ENCODE measurements around the gene KDM5A. TPM values are rescaled to one million over a fixed set of nuclear protein-coding genes. Genes with fewer than 3 reads are reported as not detected.

The KDM5A gene
- total RNA-seq, 1 experiment from 2014 or later: 58.0 TPM

DNA sequence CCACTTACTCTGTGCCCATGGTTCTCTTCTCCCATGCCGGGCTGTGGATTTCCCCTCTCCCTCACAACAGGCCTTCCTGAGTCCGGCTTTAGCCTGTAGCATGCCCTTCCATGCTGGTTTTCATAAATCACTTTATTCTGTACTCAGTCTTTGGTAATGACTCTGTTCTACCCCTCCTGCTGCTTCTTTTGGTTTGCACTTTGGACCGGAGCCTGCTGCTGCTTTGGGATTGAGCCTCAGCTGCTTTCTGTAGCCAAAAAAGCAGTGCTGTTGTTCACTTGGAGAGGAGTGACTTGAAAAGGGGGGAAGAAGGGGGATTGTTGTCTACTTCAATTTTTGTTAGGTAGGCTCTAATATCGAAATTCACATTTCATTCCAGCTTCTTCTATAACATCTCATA lies 118.0 kb downstream of the KDM5A start:
- Histone ChIP-seq H3K4me3 (no peak overlapping the region), H3K27ac (no peak overlapping the region), H3K27me3 (no peaks in the 10 kb centered on the region), H3K9me3 (replicated peaks) (no peaks in the 10 kb centered on the region), H3K36me3 (no peaks in the 10 kb centered on the region), H3K4me1 (no peaks in the 10 kb centered on the region)
- DNase-seq: no peak

DNA sequence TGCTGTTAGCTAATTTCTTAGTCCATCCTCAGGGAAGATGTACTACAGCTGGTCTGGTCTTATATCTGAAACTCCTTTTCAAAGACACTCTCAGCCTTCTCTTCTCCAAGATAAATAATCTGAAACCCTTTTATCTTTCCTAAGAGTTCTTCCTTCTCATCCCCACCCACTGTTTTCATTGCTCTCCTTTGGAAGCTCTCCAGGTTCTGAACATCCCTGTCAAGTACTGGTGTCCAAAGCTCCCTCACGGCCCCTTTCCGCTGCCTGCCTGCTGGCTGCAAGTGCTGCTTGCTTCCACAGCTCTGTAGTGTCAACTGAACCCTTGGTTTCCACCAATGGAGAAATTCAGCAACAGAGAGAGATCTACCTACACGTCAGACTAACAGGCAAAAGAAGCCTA lies 119.9 kb downstream of the KDM5A start:
- Histone ChIP-seq H3K27me3 (no peaks in the 10 kb centered on the region), H3K36me3 (no peaks in the 10 kb centered on the region), H3K27ac (no peak overlapping the region), H3K9me3 (replicated peaks) (no peaks in the 10 kb centered on the region), H3K4me3 (no peak overlapping the region), H3K4me1 (no peaks in the 10 kb centered on the region)
- no peak for DNase-seq

GRCh38 chr12:268483-268840 lies 120.7 kb downstream of the KDM5A start:
- no peaks in the 10 kb centered on the region for H3K27me3 ChIP-seq
- no peaks in the 10 kb centered on the region for H3K9me3 ChIP-seq (replicated peaks)
- H3K27ac ChIP-seq: no peak overlapping the region
- no peak overlapping the region for H3K4me3 ChIP-seq
- no peaks in the 10 kb centered on the region for H3K36me3 ChIP-seq
- DNase-seq: peak in 1 of 2 experiments; percentile 25
- no peaks in the 10 kb centered on the region for H3K4me1 ChIP-seq

DNA sequence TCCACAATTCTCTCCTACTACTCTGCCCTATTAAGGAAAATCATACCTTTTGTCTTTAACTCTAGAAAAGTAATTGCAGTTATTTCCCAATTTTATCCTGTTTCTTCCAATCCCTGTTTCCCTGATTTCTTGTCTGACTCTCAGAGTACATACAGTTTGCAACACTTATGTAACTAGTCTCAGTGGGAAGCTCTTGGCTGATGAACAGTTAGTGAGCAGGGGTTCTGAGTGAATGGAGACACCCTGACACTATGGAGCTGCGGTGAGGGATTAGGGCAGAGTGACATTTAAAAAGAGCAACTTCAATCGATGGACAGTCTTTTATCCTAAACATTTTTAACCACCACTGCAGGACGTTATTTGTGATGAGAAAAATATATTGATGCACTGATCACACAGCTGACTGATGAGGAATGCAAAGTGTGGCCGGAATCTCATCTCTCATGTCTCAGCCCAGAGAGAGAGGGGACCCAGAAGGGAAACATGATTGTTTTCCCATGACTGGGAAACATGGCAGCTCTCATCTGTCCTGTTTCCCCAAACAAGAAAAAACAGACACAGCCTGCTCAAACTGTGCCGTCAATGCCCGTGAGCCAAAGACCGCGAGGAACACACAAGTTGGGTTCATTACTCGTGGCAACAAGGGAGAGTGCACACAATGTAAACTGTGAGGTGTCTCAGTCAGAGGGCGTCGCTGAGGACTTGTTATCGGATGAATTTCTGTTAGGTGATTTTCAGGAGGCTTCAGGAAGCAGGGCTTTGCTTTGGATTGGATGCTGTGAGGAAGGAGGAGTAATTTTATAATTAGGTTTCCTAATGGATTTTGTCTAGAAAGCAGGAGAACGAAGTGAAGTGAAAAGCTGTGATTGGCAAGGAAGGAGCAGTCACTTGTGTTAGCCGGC lies 121.3 kb downstream of the KDM5A start:
- Histone ChIP-seq H3K27ac (no peak overlapping the region), H3K4me3 (no peak overlapping the region), H3K36me3 (no peaks in the 10 kb centered on the region), H3K9me3 (replicated peaks) (no peaks in the 10 kb centered on the region), H3K4me1 (no peaks in the 10 kb centered on the region), H3K27me3 (no peaks in the 10 kb centered on the region)
- no peak for DNase-seq

DNA sequence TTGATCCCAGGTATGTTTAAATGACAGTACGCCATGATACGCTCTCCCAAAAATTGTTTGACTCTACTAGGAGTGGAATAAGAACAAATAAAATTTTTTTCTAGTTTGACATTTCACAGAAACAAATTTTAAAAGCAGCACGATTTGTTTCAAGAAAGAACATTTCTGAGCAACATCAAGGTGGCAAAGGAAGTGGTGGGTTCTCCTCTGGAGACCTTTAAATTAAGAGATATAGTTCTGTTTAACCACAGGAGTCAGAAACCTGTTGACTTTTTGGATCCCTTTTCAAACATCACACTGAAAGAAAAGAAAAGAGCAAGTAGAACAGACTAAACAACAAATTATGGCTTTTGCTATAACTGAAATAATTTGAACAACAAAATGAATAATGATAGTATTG lies 124.0 kb downstream of the KDM5A start:
- no peak for DNase-seq
- peaks cover 3% of the 10 kb centered on the region for H3K27me3 ChIP-seq
- H3K9me3 ChIP-seq (replicated peaks): no peaks in the 10 kb centered on the region
- no peaks in the 10 kb centered on the region for H3K36me3 ChIP-seq
- H3K4me1 ChIP-seq: peaks cover 2% of the 10 kb centered on the region; the same call in 1 of the 2 replicates
- H3K27ac ChIP-seq: no peak overlapping the region
- H3K4me3 ChIP-seq: no peak overlapping the region

DNA sequence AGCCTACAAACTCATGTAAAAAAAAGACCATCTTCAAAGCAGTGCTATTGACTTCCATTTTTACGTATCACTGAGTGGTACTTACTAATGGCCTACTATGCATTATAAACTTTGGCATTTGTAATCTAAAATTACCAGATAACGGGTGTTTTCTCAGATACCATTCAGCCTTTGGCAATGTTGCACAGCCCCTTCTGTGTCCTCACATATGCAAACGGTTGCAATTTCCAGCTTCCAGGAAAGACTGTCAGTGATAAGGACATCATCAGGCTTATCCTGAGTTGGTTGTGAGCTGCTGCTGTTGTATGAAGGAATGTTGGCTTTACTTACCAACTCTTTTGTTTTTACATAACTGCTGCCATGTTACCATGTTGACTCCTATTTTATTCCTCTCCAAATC lies 124.9 kb downstream of the KDM5A start:
- no peak for DNase-seq
- H3K4me3 ChIP-seq: no peak overlapping the region
- H3K36me3 ChIP-seq: no peaks in the 10 kb centered on the region
- H3K27ac ChIP-seq: no peak overlapping the region
- peaks cover 5% of the 10 kb centered on the region for H3K27me3 ChIP-seq
- H3K4me1 ChIP-seq: peaks cover 2% of the 10 kb centered on the region; the same call in 1 of the 2 replicates
- no peaks in the 10 kb centered on the region for H3K9me3 ChIP-seq (replicated peaks)

GRCh38 chr12:263574-263973 lies 125.5 kb downstream of the KDM5A start:
- peaks cover 2% of the 10 kb centered on the region; the same call in 1 of the 2 replicates for H3K4me1 ChIP-seq
- H3K27ac ChIP-seq: no peak overlapping the region
- no peaks in the 10 kb centered on the region for H3K9me3 ChIP-seq (replicated peaks)
- no peaks in the 10 kb centered on the region for H3K36me3 ChIP-seq
- no peak overlapping the region for H3K4me3 ChIP-seq
- peak in 1 of 2 experiments; percentile 16 for DNase-seq
- H3K27me3 ChIP-seq: peaks cover 5% of the 10 kb centered on the region

DNA sequence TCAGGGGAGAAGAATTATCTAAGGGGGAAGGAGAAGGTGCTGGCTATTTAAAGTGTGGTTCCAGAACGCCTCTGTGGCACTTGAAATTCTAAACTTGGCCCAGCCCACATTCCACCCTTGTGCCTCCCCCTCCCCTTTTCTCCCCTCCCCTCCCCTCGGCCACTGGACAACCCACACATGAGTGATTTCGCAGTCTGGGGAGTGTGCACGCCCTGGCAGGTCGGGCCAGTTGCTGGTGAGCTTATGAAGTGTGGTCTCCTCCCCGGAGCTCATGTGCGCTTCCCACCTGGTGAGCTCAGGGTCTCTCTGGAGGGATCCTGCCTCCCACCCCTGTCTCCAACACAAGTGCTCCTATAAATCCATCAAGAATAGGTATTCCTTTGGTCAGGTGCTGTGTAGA lies 126.3 kb downstream of the KDM5A start, which contains the start of gene SLC6A13:
Gene SLC6A13 (minus strand): TSS at position 20 of the 400 bp plus-strand sequence. CDS start 2,784 bp downstream, outside the sequence.
- H3K9me3 ChIP-seq (replicated peaks): no peaks in the 10 kb centered on the region
- H3K27ac ChIP-seq: no peak within 1 kb of the TSS
- DNase-seq: peak; percentile 16 to 26
- H3K4me3 ChIP-seq: no peak within 1 kb of the TSS
- no peaks in the 10 kb centered on the region for H3K36me3 ChIP-seq
- peaks cover 2% of the 10 kb centered on the region; the same call in 1 of the 2 replicates for H3K4me1 ChIP-seq
- peaks cover 5% of the 10 kb centered on the region for H3K27me3 ChIP-seq

GRCh38 chr12:262113-262512 lies 127.0 kb downstream of the KDM5A start:
- DNase-seq: no peak
- Histone ChIP-seq H3K4me1 (peaks cover 2% of the 10 kb centered on the region; the same call in 1 of the 2 replicates), H3K27ac (no peak overlapping the region), H3K9me3 (replicated peaks) (no peaks in the 10 kb centered on the region), H3K27me3 (peaks cover 5% of the 10 kb centered on the region), H3K36me3 (no peaks in the 10 kb centered on the region), H3K4me3 (no peak overlapping the region)

DNA sequence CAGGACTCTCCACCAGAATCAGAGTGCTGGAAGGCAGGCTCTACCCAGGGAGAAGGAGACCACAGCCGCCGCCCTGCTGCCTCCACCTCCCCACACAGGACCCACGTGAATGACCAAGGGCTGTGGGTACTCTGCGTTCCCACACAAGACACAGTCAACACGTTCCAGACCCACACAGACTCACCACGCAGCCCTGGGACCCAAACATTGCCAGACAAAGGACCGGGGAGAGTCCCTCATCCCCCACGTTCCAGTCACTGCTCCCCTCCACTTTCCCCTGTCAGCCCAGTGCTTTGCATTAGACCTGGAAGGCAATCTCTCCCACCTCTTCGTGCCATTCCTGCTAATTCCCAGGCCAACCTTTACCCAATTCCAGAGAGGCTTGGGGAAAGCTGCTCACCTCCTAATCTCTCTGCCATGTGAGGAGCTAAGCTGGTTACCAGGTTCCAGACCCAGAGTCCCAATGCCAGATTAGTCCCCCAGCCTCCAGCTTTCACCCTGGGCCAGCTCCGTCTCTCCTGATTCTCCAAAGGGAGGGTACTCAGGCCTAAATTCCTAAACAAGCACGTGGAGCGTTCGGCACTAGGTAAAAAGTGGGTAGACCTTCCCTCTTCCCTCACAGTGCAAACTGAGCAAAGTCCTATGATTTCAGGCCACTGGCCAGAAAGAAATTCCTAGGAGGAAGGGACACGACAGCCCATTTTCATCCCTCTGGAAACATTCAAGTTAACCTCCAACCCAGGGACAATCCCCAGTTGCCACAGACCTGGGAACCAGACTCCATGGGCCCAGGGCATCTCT lies 131.4 kb downstream of the KDM5A start:
- DNase-seq: no peak
- Histone ChIP-seq H3K9me3 (replicated peaks) (no peaks in the 10 kb centered on the region), H3K27me3 (peaks cover 5% of the 10 kb centered on the region), H3K4me3 (no peak overlapping the region), H3K27ac (no peak overlapping the region), H3K36me3 (no peaks in the 10 kb centered on the region), H3K4me1 (peaks cover 2% of the 10 kb centered on the region; the same call in 1 of the 2 replicates)

DNA sequence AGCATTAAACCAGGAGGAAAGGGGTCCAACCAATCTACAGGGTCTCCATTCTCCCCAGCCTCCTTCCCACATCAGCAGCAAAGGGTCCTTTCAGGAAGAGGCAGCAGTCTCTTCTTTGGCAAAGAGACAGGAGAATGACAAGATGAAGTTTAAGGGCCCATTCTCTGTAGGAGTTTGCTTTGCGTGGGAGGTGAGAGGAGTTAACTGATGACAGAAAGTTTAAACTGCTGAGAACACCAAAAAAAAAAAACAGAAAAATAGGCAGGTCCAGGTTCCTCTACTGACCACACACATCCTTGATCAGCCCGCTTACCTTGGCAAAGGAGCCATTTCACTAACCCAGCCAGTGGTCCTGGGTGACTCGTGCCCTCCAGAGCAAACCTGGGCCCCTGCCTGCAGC lies 132.2 kb downstream of the KDM5A start:
- no peak for DNase-seq
- Histone ChIP-seq H3K4me1 (no peaks in the 10 kb centered on the region), H3K4me3 (no peak overlapping the region), H3K36me3 (no peaks in the 10 kb centered on the region), H3K9me3 (replicated peaks) (no peaks in the 10 kb centered on the region), H3K27ac (no peak overlapping the region), H3K27me3 (peaks cover 5% of the 10 kb centered on the region)

DNA sequence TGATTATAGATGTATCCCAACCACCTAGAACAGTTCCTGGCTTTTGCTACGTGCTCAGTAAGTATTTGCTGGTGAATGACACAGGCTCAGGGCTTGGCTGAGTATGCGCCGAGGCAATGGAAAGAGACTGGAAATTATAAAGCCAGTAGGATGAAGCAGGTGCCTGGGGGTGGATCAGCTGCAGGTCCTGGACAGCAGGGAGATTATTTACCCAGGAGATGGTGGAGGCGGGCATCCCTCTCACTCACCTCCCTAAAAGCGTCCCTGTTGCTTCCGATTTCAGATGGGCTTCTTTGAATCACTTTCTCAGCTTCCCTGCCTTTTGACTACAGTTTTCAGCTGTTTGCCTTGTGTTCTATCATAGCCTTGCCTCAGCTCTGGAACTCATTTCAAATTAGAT lies 132.9 kb downstream of the KDM5A start:
- Histone ChIP-seq H3K27ac (no peak overlapping the region), H3K9me3 (replicated peaks) (no peaks in the 10 kb centered on the region), H3K36me3 (no peaks in the 10 kb centered on the region), H3K27me3 (peaks cover 5% of the 10 kb centered on the region), H3K4me3 (no peak overlapping the region), H3K4me1 (no peaks in the 10 kb centered on the region)
- DNase-seq: no peak

- Histone ChIP-seq H3K27me3 (peaks cover under 1% of the 10 kb centered on the region; the same call in 1 of the 2 replicates), H3K27ac (no peak overlapping the region), H3K4me1 (no peaks in the 10 kb centered on the region), H3K9me3 (replicated peaks) (no peaks in the 10 kb centered on the region), H3K36me3 (no peaks in the 10 kb centered on the region), H3K4me3 (no peak overlapping the region)
- no peak for DNase-seq
Measured at GRCh38 chr12:254912-255311, 134.2 kb downstream of the KDM5A start.

GRCh38 chr12:254039-254438 lies 135.1 kb downstream of the KDM5A start:
- DNase-seq: no peak
- Histone ChIP-seq H3K36me3 (no peaks in the 10 kb centered on the region), H3K4me1 (no peaks in the 10 kb centered on the region), H3K27ac (no peak overlapping the region), H3K27me3 (no peaks in the 10 kb centered on the region), H3K9me3 (replicated peaks) (no peaks in the 10 kb centered on the region), H3K4me3 (no peak overlapping the region)
